DOHH2 (cell line): Measurements from ENCODE around the gene LY6G5B.

ENCODE experiments used
- H3F3A ChIP-seq: fragments of 200-600 bp; sonication (generic), shearing (Covaris generic); 2 replicates; pipeline ENCODE4 v1.6.0; 2016; ENCODE audit warnings: antibody characterized with exemption, mild to moderate bottlenecking; ENCODE audit not compliant: control insufficient read depth, insufficient read depth
- H3K27ac ChIP-seq: fragments of 200-600 bp; sonication (generic); 2 replicates; pipeline ENCODE4 v1.5.1; 2014; ENCODE audit warnings: low read depth, mild to moderate bottlenecking, low read length, moderate library complexity
- H3K27me3 ChIP-seq: fragments of 200-600 bp; sonication (generic); 2 replicates; pipeline ENCODE4 v1.6.1; 2014; ENCODE audit warnings: mild to moderate bottlenecking, low read length, mixed read lengths; ENCODE audit not compliant: control insufficient read depth
- H3K36me3 ChIP-seq: fragments of 200-600 bp; sonication (generic); 2 replicates; pipeline ENCODE4 v1.6.1; 2014; ENCODE audit warnings: mild to moderate bottlenecking, low read length, moderate library complexity, mixed read lengths; ENCODE audit not compliant: control insufficient read depth
- H3K4me1 ChIP-seq: fragments of 200-600 bp; sonication (generic); 2 replicates; pipeline ENCODE4 v1.6.1; 2014; ENCODE audit warnings: mild to moderate bottlenecking, low read length, mixed read lengths; ENCODE audit not compliant: control insufficient read depth
- H3K4me2 ChIP-seq: fragments of 200-600 bp; sonication (generic); 2 replicates; pipeline ENCODE4 v1.6.0; 2014; ENCODE audit warnings: mild to moderate bottlenecking, low read length, moderate library complexity
- H3K4me3 ChIP-seq: fragments of 200-600 bp; sonication (generic); 2 replicates; pipeline ENCODE4 v1.5.1; 2014; ENCODE audit warnings: mild to moderate bottlenecking, low read length, mixed read lengths
- H3K79me2 ChIP-seq: fragments of 200-600 bp; sonication (generic); 2 replicates; pipeline ENCODE4 v1.6.1; 2014; ENCODE audit warnings: mild to moderate bottlenecking, low read length, mixed read lengths; ENCODE audit not compliant: control insufficient read depth
- H3K9me2 ChIP-seq: fragments of 200-600 bp; sonication (generic); replicated peaks from 2 replicates; pipeline ENCODE4 v1.6.1; 2014; ENCODE audit warnings: mild to moderate bottlenecking, low read length, mixed read lengths; ENCODE audit not compliant: control insufficient read depth
- H3K9me3 ChIP-seq: fragments of 200-600 bp; sonication (generic); 2 replicates; pipeline ENCODE4 v1.6.1; 2014; ENCODE audit warnings: antibody characterized with exemption, low read length, mixed read lengths; ENCODE audit not compliant: control insufficient read depth, insufficient read depth
- H4K20me1 ChIP-seq: fragments of 200-600 bp; sonication (generic); 2 replicates; pipeline ENCODE4 v1.6.0; 2014; ENCODE audit warnings: low read depth, mild to moderate bottlenecking, antibody characterized with exemption, low read length, moderate library complexity; ENCODE audit not compliant: control insufficient read depth, insufficient read depth
- CTCF ChIP-seq: fragments of 200-600 bp; sonication (generic); IDR thresholded peaks from one replicate; pipeline ENCODE4 v1.5.1; 2014; ENCODE audit warnings: antibody characterized with exemption, mild to moderate bottlenecking, low read depth, low read length; ENCODE audit not compliant: poor library complexity, severe bottlenecking
- EZH2phosphoT487 ChIP-seq: fragments of 200-600 bp; sonication (generic); IDR thresholded peaks from 2 replicates; pipeline ENCODE4 v1.6.1; 2017; ENCODE audit warnings: borderline replicate concordance, mild to moderate bottlenecking, antibody characterized with exemption, low read length, moderate library complexity, mixed read lengths

Gene LY6G5B

GRCh38 chr6:31718265-31718664 is 48.5 kb downstream of the LY6G5B start:
- TF ChIP-seq EZH2phosphoT487 (no peak), CTCF (no peak)
- Histone ChIP-seq H3K4me2 (no peak overlapping the region), H3K79me2 (no peaks in the 10 kb centered on the region), H3K4me1 (no peaks in the 10 kb centered on the region), H3K27me3 (peaks cover 23% of the 10 kb centered on the region), H3K27ac (no peak overlapping the region), H3F3A (no peaks in the 10 kb centered on the region), H3K4me3 (no peak overlapping the region), H3K9me3 (no peaks in the 10 kb centered on the region), H3K36me3 (no peaks in the 10 kb centered on the region), H3K9me2 (no peaks in the 10 kb centered on the region), H4K20me1 (no peaks in the 10 kb centered on the region)

DNA sequence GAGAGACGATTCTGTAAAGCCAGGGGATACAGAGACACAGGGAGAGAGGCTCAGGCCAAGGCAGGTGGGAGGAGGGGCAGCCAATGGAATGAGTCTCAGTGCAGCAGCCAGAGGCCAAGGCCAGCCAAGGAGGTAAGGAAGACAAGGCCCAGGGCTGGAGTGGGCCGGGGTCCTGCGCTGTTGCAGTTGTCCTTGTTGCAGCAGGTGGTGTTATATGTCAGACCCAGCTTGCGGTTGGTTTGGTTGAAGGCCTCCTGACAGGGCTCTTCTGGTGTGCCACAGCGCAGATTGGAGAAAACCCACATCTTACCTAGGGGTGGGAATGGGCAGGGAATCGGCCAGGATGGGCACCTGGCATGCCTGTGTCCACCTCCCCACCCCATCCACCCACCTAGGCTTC is 49.2 kb downstream of the LY6G5B start:
- Histone ChIP-seq H3K9me3 (no peaks in the 10 kb centered on the region), H3K4me1 (no peaks in the 10 kb centered on the region), H3K27me3 (peaks cover 19% of the 10 kb centered on the region), H4K20me1 (no peaks in the 10 kb centered on the region), H3K4me2 (no peak overlapping the region), H3K79me2 (no peaks in the 10 kb centered on the region), H3K4me3 (no peak overlapping the region), H3K36me3 (no peaks in the 10 kb centered on the region), H3K27ac (no peak overlapping the region), H3F3A (no peaks in the 10 kb centered on the region), H3K9me2 (no peaks in the 10 kb centered on the region)
- TF ChIP-seq CTCF (no peak), EZH2phosphoT487 (no peak)

GRCh38 chr6:31720196-31720770 is 50.5 kb downstream of the LY6G5B start:
- H3K27ac ChIP-seq = no peak overlapping the region
- H3K4me2 ChIP-seq = no peak overlapping the region

More at GRCh38 chr6:31720196-31720770, 50.5 kb downstream of the LY6G5B start:
- H4K20me1 ChIP-seq = no peaks in the 10 kb centered on the region
- H3K79me2 ChIP-seq = no peaks in the 10 kb centered on the region
- H3K4me1 ChIP-seq = no peaks in the 10 kb centered on the region
- no peaks in the 10 kb centered on the region for H3F3A ChIP-seq
- TF ChIP-seq CTCF = no peak
- no peak for TF ChIP-seq EZH2phosphoT487
- no peaks in the 10 kb centered on the region for H3K36me3 ChIP-seq
- no peak overlapping the region for H3K4me3 ChIP-seq
- H3K27me3 ChIP-seq = peaks cover 10% of the 10 kb centered on the region; the same call in 1 of the 2 replicates
- H3K9me3 ChIP-seq = no peaks in the 10 kb centered on the region
- H3K9me2 ChIP-seq = no peaks in the 10 kb centered on the region
